ENCODE data around the gene PPP2R3A.

The PPP2R3A gene

DNA sequence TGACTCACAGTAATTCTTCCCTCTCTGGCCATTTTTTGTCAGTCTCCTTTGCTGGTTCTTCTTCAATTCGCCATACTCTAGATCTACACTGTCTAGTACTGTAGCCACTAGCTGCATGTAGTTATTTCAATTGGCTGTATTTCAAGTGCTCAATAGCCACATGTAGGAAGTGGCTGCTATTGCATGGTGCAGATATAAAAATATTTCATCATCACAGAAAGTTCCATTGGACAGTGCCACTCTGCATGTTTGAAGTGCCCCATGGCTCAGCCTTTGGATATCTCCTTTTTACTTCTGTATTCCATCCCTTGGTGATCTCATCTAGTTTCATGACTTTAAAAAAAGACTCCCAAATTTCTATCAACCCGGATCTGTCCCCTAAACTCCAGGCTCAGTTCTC, 22.1 kb downstream of the PPP2R3A start (continued):
- TF ChIP-seq ZNF565 (CRISPR knock-in tag; conservative IDR thresholded peaks at IDR 0.05; ENCODE audit: low read depth), result no peak
- no peak for TF ChIP-seq ZNF8 (CRISPR knock-in tag; IDR thresholded peaks at IDR 0.05)
- TF ChIP-seq ZC3H10 (CRISPR knock-in tag; IDR thresholded peaks at IDR 0.05), result no peak
- TF ChIP-seq ZFP30 (CRISPR knock-in tag; IDR thresholded peaks at IDR 0.05), result no peak
- TF ChIP-seq ISL1 (CRISPR knock-in tag; IDR thresholded peaks at IDR 0.05), result no peak

DNA sequence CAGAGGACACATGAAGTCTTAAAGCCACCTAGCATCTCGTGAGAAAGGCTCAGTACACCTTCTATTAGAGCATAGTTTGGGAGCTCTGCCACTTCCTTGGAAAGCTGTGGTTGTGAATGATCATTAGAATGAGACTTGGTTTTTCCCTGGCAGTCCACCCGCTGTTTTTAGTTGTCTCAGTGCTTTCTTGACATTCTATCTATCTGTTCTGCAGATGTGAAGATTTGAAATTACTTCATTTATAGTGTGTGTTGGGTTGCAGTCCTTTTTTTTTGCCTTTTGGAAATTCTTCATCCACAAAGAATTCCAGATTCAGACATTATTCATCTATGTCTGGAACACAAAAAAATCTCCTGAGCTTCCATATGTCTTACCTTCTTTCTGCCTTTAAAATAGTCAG, 23.7 kb downstream of the PPP2R3A start:
- ATAC-seq, result peak; percentile 46
- TF ChIP-seq ARNTL (CRISPR knock-in tag; IDR thresholded peaks at IDR 0.05; ENCODE audit: borderline replicate concordance, low read depth) (no peak), ESRRG (CRISPR knock-in tag; IDR thresholded peaks at IDR 0.05) (no peak), OSR1 (CRISPR knock-in tag; IDR thresholded peaks at IDR 0.05) (no peak), PPARA (CRISPR knock-in tag; IDR thresholded peaks at IDR 0.05; ENCODE audit: borderline replicate concordance) (no peak), ZFP30 (CRISPR knock-in tag; IDR thresholded peaks at IDR 0.05) (no peak), RARB (CRISPR knock-in tag; IDR thresholded peaks at IDR 0.05) (no peak), CSDC2 (CRISPR knock-in tag; IDR thresholded peaks at IDR 0.05) (no peak), SNAI2 (CRISPR knock-in tag; IDR thresholded peaks at IDR 0.05) (no peak), TCF4 (CRISPR knock-in tag; IDR thresholded peaks at IDR 0.05; ENCODE audit: borderline replicate concordance) (no peak), ZNF565 (CRISPR knock-in tag; conservative IDR thresholded peaks at IDR 0.05; ENCODE audit: low read depth) (no peak), ZFP3 (CRISPR knock-in tag; IDR thresholded peaks at IDR 0.05) (no peak), ZC3H10 (CRISPR knock-in tag; IDR thresholded peaks at IDR 0.05) (no peak)
- TF ChIP-seq, protein P1, sequence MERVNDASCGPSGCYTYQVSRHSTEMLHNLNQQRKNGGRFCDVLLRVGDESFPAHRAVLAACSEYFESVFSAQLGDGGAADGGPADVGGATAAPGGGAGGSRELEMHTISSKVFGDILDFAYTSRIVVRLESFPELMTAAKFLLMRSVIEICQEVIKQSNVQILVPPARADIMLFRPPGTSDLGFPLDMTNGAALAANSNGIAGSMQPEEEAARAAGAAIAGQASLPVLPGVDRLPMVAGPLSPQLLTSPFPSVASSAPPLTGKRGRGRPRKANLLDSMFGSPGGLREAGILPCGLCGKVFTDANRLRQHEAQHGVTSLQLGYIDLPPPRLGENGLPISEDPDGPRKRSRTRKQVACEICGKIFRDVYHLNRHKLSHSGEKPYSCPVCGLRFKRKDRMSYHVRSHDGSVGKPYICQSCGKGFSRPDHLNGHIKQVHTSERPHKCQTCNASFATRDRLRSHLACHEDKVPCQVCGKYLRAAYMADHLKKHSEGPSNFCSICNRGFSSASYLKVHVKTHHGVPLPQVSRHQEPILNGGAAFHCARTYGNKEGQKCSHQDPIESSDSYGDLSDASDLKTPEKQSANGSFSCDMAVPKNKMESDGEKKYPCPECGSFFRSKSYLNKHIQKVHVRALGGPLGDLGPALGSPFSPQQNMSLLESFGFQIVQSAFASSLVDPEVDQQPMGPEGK (CRISPR knock-in tag; IDR thresholded peaks at IDR 0.05; ENCODE audit: borderline replicate concordance), result no peak

DNA sequence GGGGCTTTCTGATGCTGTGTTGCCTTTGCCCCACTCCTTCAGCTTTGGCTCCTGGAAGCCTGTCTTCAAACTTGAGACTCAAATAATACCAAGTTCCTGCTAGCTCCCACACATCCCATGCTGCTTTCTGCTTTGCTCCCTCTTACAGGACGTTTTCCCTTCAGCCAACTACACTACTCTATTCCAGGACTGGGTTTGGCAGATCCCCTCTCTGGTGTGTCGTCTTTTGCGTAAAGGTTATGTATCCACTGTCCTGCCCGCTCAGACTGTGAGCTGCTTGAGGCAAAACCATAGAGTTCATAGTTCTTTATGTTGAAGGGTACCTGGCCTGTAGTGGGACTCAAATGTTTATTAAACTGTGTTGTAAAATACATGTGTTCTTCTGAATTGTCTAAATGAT, 25.4 kb downstream of the PPP2R3A start:
- TF ChIP-seq TOX (CRISPR knock-in tag; IDR thresholded peaks at IDR 0.05; ENCODE audit: borderline replicate concordance), result no peak
- TF ChIP-seq OSR1 (CRISPR knock-in tag; IDR thresholded peaks at IDR 0.05), result no peak
- no peak for TF ChIP-seq GLIS3 (CRISPR knock-in tag; IDR thresholded peaks at IDR 0.05)
- TF ChIP-seq ZNF70 (CRISPR knock-in tag; IDR thresholded peaks at IDR 0.05), result no peak
- TF ChIP-seq ZNF8 (CRISPR knock-in tag; IDR thresholded peaks at IDR 0.05), result no peak
- no peak for TF ChIP-seq ARNTL (CRISPR knock-in tag; IDR thresholded peaks at IDR 0.05; ENCODE audit: borderline replicate concordance, low read depth)
- no peak for TF ChIP-seq ZNF565 (CRISPR knock-in tag; conservative IDR thresholded peaks at IDR 0.05; ENCODE audit: low read depth)
- TF ChIP-seq, protein P2, sequence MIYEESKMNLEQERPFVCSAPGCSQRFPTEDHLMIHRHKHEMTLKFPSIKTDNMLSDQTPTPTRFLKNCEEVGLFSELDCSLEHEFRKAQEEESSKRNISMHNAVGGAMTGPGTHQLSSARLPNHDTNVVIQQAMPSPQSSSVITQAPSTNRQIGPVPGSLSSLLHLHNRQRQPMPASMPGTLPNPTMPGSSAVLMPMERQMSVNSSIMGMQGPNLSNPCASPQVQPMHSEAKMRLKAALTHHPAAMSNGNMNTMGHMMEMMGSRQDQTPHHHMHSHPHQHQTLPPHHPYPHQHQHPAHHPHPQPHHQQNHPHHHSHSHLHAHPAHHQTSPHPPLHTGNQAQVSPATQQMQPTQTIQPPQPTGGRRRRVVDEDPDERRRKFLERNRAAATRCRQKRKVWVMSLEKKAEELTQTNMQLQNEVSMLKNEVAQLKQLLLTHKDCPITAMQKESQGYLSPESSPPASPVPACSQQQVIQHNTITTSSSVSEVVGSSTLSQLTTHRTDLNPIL (CRISPR knock-in tag; IDR thresholded peaks at IDR 0.05; ENCODE audit: low read depth), result no peak
- TF ChIP-seq TCF4 (CRISPR knock-in tag; IDR thresholded peaks at IDR 0.05; ENCODE audit: borderline replicate concordance), result no peak
- no peak for TF ChIP-seq ESRRG (CRISPR knock-in tag; IDR thresholded peaks at IDR 0.05)
- TF ChIP-seq, protein P3, sequence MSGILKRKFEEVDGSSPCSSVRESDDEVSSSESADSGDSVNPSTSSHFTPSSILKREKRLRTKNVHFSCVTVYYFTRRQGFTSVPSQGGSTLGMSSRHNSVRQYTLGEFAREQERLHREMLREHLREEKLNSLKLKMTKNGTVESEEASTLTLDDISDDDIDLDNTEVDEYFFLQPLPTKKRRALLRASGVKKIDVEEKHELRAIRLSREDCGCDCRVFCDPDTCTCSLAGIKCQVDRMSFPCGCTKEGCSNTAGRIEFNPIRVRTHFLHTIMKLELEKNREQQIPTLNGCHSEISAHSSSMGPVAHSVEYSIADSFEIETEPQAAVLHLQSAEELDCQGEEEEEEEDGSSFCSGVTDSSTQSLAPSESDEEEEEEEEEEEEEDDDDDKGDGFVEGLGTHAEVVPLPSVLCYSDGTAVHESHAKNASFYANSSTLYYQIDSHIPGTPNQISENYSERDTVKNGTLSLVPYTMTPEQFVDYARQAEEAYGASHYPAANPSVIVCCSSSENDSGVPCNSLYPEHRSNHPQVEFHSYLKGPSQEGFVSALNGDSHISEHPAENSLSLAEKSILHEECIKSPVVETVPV (CRISPR knock-in tag; IDR thresholded peaks at IDR 0.05), result no peak
- TF ChIP-seq PPARA (CRISPR knock-in tag; IDR thresholded peaks at IDR 0.05; ENCODE audit: borderline replicate concordance), result no peak
- no peak for TF ChIP-seq RARB (CRISPR knock-in tag; IDR thresholded peaks at IDR 0.05)
- no peak for TF ChIP-seq BACH2 (CRISPR knock-in tag; IDR thresholded peaks at IDR 0.05; ENCODE audit: borderline replicate concordance)
- TF ChIP-seq, protein P1 (CRISPR knock-in tag; IDR thresholded peaks at IDR 0.05; ENCODE audit: borderline replicate concordance), result no peak
- TF ChIP-seq ZFP3 (CRISPR knock-in tag; IDR thresholded peaks at IDR 0.05), result no peak
- TF ChIP-seq CSDC2 (CRISPR knock-in tag; IDR thresholded peaks at IDR 0.05), result no peak
- TF ChIP-seq ZC3H10 (CRISPR knock-in tag; IDR thresholded peaks at IDR 0.05), result no peak
- TF ChIP-seq, protein P4, sequence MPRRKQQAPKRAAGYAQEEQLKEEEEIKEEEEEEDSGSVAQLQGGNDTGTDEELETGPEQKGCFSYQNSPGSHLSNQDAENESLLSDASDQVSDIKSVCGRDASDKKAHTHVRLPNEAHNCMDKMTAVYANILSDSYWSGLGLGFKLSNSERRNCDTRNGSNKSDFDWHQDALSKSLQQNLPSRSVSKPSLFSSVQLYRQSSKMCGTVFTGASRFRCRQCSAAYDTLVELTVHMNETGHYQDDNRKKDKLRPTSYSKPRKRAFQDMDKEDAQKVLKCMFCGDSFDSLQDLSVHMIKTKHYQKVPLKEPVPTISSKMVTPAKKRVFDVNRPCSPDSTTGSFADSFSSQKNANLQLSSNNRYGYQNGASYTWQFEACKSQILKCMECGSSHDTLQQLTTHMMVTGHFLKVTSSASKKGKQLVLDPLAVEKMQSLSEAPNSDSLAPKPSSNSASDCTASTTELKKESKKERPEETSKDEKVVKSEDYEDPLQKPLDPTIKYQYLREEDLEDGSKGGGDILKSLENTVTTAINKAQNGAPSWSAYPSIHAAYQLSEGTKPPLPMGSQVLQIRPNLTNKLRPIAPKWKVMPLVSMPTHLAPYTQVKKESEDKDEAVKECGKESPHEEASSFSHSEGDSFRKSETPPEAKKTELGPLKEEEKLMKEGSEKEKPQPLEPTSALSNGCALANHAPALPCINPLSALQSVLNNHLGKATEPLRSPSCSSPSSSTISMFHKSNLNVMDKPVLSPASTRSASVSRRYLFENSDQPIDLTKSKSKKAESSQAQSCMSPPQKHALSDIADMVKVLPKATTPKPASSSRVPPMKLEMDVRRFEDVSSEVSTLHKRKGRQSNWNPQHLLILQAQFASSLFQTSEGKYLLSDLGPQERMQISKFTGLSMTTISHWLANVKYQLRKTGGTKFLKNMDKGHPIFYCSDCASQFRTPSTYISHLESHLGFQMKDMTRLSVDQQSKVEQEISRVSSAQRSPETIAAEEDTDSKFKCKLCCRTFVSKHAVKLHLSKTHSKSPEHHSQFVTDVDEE (CRISPR knock-in tag; IDR thresholded peaks at IDR 0.05), result no peak
- TF ChIP-seq, protein P5, sequence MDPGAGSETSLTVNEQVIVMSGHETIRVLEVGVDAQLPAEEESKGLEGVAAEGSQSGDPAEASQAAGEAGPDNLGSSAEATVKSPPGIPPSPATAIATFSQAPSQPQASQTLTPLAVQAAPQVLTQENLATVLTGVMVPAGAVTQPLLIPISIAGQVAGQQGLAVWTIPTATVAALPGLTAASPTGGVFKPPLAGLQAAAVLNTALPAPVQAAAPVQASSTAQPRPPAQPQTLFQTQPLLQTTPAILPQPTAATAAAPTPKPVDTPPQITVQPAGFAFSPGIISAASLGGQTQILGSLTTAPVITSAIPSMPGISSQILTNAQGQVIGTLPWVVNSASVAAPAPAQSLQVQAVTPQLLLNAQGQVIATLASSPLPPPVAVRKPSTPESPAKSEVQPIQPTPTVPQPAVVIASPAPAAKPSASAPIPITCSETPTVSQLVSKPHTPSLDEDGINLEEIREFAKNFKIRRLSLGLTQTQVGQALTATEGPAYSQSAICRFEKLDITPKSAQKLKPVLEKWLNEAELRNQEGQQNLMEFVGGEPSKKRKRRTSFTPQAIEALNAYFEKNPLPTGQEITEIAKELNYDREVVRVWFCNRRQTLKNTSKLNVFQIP (CRISPR knock-in tag; IDR thresholded peaks at IDR 0.05; ENCODE audit: borderline replicate concordance, low read depth), result no peak
- ATAC-seq, result no peak

Measured in SK-N-SH treated with all-trans-retinoic acid at 6 μM for 48 hours (cell line).